H1 (cell line): Measurements from ENCODE around the gene DDX56. TPM values are rescaled to one million over a fixed set of nuclear protein-coding genes. Genes with fewer than 3 reads are reported as not detected.

ENCODE experiments used
- HDAC2 ChIP-seq, 2 experiments: fragments of 300-600 bp in 1 of 2; sonication (generic) in 1 of 2; IDR thresholded peaks; 2 replicates each; pipeline ENCODE4 v1.6.1; 2011 to 2012; ENCODE audit warnings: low read depth in 2 of 2, low read length in 2 of 2, mild to moderate bottlenecking in 2 of 2, moderate library complexity in 2 of 2, borderline replicate concordance in 1 of 2, inconsistent platforms in 1 of 2
- SAP30 ChIP-seq: fragments of 300-600 bp; sonication (generic); IDR thresholded peaks from 2 replicates; pipeline ENCODE4 v1.7.1; 2012; ENCODE audit warnings: low read length, moderate library complexity, mild to moderate bottlenecking, inconsistent platforms; ENCODE audit not compliant: insufficient read depth, insufficient replicate concordance
- polyA plus RNA-seq, 7 experiments: library from polyadenylated mRNA; depleted of rRNA in 3 of 7; stranded (reverse) in 5 of 7; unstranded in 2 of 7; fragments of >200 nt in 5 of 7; fragments of 200-250 nt in 2 of 7; gene quantifications; 1 replicate in 5 of 7; 2 replicates in 1 of 7; 4 replicates in 1 of 7; pipeline versions ENCODE4 v1.2.1 to v1.2.3, GENCODE V29; 2011 to 2013; ENCODE audit warnings: missing spikeins in 2 of 7, mixed read lengths in 2 of 7
- total RNA-seq: library from RNA; stranded (reverse); fragmentation: NEBNext Ultra II Directional; extraction: Animal tissue kit (Norgen Biotek cat#: 25700); gene quantifications from 2 replicates; pipeline ENCODE4 v1.2.1, GENCODE V29; 2021

The DDX56 gene
- total and polyA plus RNA-seq, 2 of the 8 experiments (the other 6 are each of a cell fraction or from before 2014, with no cell fraction given) = 56.9 to 81.6 TPM

DNA sequence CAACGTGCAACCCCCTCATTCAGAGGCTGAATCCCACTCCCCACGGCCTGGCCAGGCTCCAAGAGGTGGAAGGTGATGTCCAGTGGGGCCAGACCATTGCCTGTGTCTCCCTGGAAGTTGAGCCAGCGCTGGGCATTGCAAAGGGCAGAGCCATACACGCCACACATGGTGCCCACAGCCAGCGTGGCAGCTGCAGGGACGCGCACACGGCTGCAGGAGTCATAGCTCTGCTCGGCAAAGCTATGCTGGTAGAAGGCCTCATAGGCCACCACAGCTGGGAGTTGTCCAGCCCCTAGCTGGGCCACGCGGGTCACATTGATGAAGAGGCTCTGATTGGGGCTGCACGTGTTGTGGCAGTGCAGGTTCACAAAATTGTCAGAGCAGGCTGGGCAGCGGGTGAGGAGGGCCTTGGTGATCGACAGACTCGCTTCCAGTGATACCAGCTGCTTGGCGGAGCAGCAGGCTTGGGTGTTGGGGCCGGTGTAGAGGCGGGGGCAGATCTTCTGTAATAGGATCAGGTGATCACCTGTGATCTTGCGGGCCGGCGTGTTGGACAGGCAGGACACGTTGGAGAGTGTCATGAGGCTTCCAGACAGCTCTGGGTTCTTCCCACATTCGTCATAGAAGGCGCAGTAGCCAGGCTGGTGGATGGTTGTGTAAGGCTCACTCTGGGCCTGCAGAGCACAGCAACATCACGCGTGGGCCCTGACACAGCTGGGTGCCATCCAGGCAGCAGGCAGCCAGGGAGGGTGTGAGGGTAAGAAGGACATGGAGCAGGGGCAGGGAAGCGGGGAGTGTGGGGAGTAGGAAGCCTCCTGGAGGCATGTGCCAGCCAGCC, 33.8 kb downstream of the DDX56 start (continued):
- TF ChIP-seq HDAC2 (IDR thresholded peaks at IDR 0.05; ENCODE audit: borderline replicate concordance in 1 of 2, low read depth in 2 of 2, low read length in 2 of 2) (no peak), SAP30 (no peak)
